ENCODE data around the gene C2orf68.

The C2orf68 gene

DNA sequence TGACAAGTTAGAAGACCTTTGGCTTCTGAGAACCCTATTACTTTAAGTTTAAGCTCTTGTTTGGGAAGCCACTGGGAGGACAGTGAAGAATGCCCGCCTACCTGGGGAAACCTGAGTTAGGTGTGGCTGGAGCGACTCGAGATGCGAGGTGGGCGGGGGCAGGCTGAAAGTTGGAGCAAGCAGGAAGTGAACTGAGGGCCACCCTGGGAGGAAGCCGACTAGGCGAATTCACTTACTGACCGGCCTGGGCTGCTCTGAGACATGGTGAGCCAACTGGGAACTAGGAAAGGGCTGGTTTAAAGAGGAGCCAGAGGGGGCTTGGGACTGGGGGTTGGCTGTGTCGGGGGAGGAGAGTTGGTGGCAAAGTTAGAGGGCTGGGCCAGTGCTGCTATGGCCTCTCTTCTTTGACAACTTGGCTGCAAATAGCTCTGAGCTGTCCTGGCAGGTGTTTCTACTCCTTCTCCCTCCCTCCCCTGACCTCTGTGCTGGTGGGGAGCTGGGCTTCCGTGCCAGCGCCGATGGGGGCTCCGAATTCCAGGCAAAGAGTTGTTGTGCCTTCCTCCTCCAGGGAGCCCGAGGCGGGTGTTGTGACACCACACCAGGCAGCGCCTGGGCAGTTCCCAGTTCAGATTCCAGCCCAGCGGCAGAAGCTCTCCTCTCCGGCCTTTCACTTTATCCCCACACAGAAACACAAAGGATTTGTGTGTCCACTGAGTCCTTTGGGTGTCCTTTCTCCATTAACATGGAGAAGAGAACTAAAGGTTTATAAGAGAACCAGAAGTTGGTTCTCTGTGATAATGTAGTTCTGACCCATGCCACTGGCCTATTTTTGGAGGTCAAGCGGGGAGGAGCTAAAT lies 34.3 kb downstream of the C2orf68 start, which contains the start of gene VAMP8:
Gene VAMP8 (plus strand): TSS at position 201 of the 857 bp plus-strand sequence. CDS start 61 bp downstream, at position 262.
- Histone ChIP-seq H3K9me3 (ENCODE audit: control insufficient read depth, insufficient read depth, low read depth, low read length) (no peaks in the 10 kb centered on the region), H3K36me3 (ENCODE audit: control insufficient read depth in 2 of 2, insufficient read depth in 1 of 2, low read length in 2 of 2) (peaks cover 0 to 13% of the 10 kb centered on the region in 2 experiments; a peak in 2 of 3 replicates), H3K4me3 (ENCODE audit: low read depth, low read length) (peak within 1 kb of the TSS; percentile 55), H3K27ac (ENCODE audit: extremely low read depth, low read depth, low read length) (peak within 1 kb of the TSS; percentile 56), H3K4me1 (ENCODE audit: control insufficient read depth, insufficient read depth, low read length) (peaks cover 14% of the 10 kb centered on the region)
- no peak for TF ChIP-seq ZNF626 (tag by site-specific recombination; IDR thresholded peaks at IDR 0.05)
- peak; percentile 43; the same call in 1 of the 2 replicates for TF ChIP-seq GLIS2 (tag by site-specific recombination; IDR thresholded peaks at IDR 0.05)
- TF ChIP-seq ZBTB17 (tag by site-specific recombination; IDR thresholded peaks at IDR 0.05): peak; percentile 25; the same call in 1 of the 2 replicates
- TF ChIP-seq ZBTB20 (tag by site-specific recombination; IDR thresholded peaks at IDR 0.05): no peak; the same call in 1 of the 2 replicates
- no peak for TF ChIP-seq ZNF211 (tag by site-specific recombination; IDR thresholded peaks at IDR 0.05; ENCODE audit: low read depth)
- TF ChIP-seq ZIC2 (tag by site-specific recombination; IDR thresholded peaks at IDR 0.05): peak; percentile 36
- no peak for TF ChIP-seq ZNF416 (tag by site-specific recombination; IDR thresholded peaks at IDR 0.05)
- peak; percentile 14; the same call in 1 of the 2 replicates for TF ChIP-seq KLF8 (tag by site-specific recombination; IDR thresholded peaks at IDR 0.05)
- TF ChIP-seq, protein P1, sequence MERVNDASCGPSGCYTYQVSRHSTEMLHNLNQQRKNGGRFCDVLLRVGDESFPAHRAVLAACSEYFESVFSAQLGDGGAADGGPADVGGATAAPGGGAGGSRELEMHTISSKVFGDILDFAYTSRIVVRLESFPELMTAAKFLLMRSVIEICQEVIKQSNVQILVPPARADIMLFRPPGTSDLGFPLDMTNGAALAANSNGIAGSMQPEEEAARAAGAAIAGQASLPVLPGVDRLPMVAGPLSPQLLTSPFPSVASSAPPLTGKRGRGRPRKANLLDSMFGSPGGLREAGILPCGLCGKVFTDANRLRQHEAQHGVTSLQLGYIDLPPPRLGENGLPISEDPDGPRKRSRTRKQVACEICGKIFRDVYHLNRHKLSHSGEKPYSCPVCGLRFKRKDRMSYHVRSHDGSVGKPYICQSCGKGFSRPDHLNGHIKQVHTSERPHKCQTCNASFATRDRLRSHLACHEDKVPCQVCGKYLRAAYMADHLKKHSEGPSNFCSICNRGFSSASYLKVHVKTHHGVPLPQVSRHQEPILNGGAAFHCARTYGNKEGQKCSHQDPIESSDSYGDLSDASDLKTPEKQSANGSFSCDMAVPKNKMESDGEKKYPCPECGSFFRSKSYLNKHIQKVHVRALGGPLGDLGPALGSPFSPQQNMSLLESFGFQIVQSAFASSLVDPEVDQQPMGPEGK (tag by site-specific recombination; IDR thresholded peaks at IDR 0.05): peak; percentile 42
- no peak for TF ChIP-seq ZNF266 (tag by site-specific recombination; IDR thresholded peaks at IDR 0.05; ENCODE audit: low read depth)
- TF ChIP-seq ZNF658 (tag by site-specific recombination; IDR thresholded peaks at IDR 0.05): no peak
- no peak for TF ChIP-seq HOXC10 (CRISPR knock-in tag; IDR thresholded peaks at IDR 0.05)
- peak; percentile 47 for TF ChIP-seq ZFHX2 (tag by site-specific recombination; conservative IDR thresholded peaks at IDR 0.05)
- TF ChIP-seq KLF9 (tag by site-specific recombination; IDR thresholded peaks at IDR 0.05; ENCODE audit: low read depth): peak; percentile 28; the same call in 1 of the 2 replicates
- peak; percentile 50; the same call in 1 of the 2 replicates for TF ChIP-seq SP3 (tag by site-specific recombination; IDR thresholded peaks at IDR 0.05)
- 0 out of 2 replicates have a peak, but pooled peaks have one; percentile 15 for TF ChIP-seq SP7 (tag by site-specific recombination; IDR thresholded peaks at IDR 0.05)
- no peak for TF ChIP-seq ZNF623 (tag by site-specific recombination; IDR thresholded peaks at IDR 0.05)
- peak; percentile 53 for TF ChIP-seq ZNF341 (tag by site-specific recombination; IDR thresholded peaks at IDR 0.05; ENCODE audit: low read depth)
- peak; percentile 71 for TF ChIP-seq SP2 (tag by site-specific recombination; IDR thresholded peaks at IDR 0.05)
- TF ChIP-seq ZNF600 (tag by site-specific recombination; IDR thresholded peaks at IDR 0.05): peak; percentile 65
- TF ChIP-seq ZNF335 (tag by site-specific recombination; conservative IDR thresholded peaks at IDR 0.05): peak; percentile 59
- peak; percentile 15; the same call in 1 of the 2 replicates for TF ChIP-seq GLIS1 (tag by site-specific recombination; IDR thresholded peaks at IDR 0.05)
- ChIA-PET POLR2A (interaction anchor here (0.6 to 3.8 kb wide), 16 partner anchors 8 to 223 kb away, joined by 3 to 38 read pairs (median 6); partner anchors contain the start of genes C2orf68, ELMOD3, GGCX and RETSAT), CTCF (interaction anchor here (0.6 to 1.3 kb wide), 5 partner anchors 14 to 159 kb away, joined by 3 to 4 read pairs (median 3); partner anchors contain the start of genes RNF181 and SH2D6)

DNA sequence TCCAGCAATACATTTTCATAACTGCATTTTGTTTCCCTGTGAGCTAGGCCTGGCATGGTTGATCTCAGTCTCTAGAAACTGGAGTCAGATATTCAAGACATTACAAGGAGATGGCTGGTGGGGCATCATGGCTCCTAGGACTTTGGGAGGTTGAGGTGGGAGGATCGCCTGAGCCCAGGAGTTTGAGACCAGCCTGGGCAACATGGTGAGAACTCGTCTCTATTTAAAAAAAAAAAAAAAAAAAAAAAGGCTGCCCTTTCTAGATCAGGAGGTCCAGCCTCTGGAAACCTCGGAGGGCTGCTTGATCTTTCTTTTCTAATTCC lies 34.8 kb downstream of the C2orf68 start:
- H3K36me3 ChIP-seq (ENCODE audit: control insufficient read depth in 2 of 2, insufficient read depth in 1 of 2, low read length in 2 of 2): peaks cover 0 to 7% of the 10 kb centered on the region in 2 experiments; a peak in 2 of 3 replicates
- ChIA-PET CTCF (interaction anchor here (0.6 to 1.3 kb wide), 3 partner anchors 13 to 25 kb away, joined by 3 to 4 read pairs (median 3); partner anchors contain the start of gene RNF181), POLR2A (interaction anchor here (0.6 to 3.8 kb wide), 14 partner anchors 8 to 223 kb away, joined by 3 to 38 read pairs (median 6); partner anchors contain the start of genes C2orf68, ELMOD3, GGCX and RETSAT)
- H3K9me3 ChIP-seq (ENCODE audit: control insufficient read depth, insufficient read depth, low read depth, low read length): no peaks in the 10 kb centered on the region
- TF ChIP-seq ZBTB17 (tag by site-specific recombination; IDR thresholded peaks at IDR 0.05): peak; percentile 43
- TF ChIP-seq, protein P2, sequence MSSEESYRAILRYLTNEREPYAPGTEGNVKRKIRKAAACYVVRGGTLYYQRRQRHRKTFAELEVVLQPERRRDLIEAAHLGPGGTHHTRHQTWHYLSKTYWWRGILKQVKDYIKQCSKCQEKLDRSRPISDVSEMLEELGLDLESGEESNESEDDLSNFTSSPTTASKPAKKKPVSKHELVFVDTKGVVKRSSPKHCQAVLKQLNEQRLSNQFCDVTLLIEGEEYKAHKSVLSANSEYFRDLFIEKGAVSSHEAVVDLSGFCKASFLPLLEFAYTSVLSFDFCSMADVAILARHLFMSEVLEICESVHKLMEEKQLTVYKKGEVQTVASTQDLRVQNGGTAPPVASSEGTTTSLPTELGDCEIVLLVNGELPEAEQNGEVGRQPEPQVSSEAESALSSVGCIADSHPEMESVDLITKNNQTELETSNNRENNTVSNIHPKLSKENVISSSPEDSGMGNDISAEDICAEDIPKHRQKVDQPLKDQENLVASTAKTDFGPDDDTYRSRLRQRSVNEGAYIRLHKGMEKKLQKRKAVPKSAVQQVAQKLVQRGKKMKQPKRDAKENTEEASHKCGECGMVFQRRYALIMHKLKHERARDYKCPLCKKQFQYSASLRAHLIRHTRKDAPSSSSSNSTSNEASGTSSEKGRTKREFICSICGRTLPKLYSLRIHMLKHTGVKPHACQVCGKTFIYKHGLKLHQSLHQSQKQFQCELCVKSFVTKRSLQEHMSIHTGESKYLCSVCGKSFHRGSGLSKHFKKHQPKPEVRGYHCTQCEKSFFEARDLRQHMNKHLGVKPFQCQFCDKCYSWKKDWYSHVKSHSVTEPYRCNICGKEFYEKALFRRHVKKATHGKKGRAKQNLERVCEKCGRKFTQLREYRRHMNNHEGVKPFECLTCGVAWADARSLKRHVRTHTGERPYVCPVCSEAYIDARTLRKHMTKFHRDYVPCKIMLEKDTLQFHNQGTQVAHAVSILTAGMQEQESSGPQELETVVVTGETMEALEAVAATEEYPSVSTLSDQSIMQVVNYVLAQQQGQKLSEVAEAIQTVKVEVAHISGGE (tag by site-specific recombination; conservative IDR thresholded peaks at IDR 0.05; ENCODE audit: low read depth): no peak
- TF ChIP-seq, protein P3, sequence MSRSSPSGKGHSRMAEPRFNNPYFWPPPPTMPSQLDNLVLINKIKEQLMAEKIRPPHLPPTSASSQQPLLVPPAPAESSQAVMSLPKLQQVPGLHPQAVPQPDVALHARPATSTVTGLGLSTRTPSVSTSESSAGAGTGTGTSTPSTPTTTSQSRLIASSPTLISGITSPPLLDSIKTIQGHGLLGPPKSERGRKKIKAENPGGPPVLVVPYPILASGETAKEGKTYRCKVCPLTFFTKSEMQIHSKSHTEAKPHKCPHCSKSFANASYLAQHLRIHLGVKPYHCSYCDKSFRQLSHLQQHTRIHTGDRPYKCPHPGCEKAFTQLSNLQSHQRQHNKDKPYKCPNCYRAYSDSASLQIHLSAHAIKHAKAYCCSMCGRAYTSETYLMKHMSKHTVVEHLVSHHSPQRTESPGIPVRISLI (tag by site-specific recombination; IDR thresholded peaks at IDR 0.05): peak; percentile 91
- peaks cover 14% of the 10 kb centered on the region for H3K4me1 ChIP-seq (ENCODE audit: control insufficient read depth, insufficient read depth, low read length)
- peak overlapping the region; percentile 56; the same call in 1 of the 2 replicates for H3K27ac ChIP-seq (ENCODE audit: extremely low read depth, low read depth, low read length)
- peak overlapping the region; percentile 55 for H3K4me3 ChIP-seq (ENCODE audit: low read depth, low read length)

All from HEK293 (cell line).